H1 (cell line): ENCODE results near the gene CDPF1. TPM values are rescaled to one million over a fixed set of nuclear protein-coding genes. Genes with fewer than 3 reads are reported as not detected.

ENCODE experiments used
- BRCA1 ChIP-seq: IDR thresholded peaks from 2 replicates; pipeline ENCODE4 v1.6.1; 2012; ENCODE audit warnings: low read depth, low read length, improper control_type of control experiment
- HDAC2 ChIP-seq, 2 experiments: fragments of 300-600 bp in 1 of 2; sonication (generic) in 1 of 2; IDR thresholded peaks; 2 replicates each; pipeline ENCODE4 v1.6.1; 2011 to 2012; ENCODE audit warnings: low read depth in 2 of 2, low read length in 2 of 2, mild to moderate bottlenecking in 2 of 2, moderate library complexity in 2 of 2, borderline replicate concordance in 1 of 2, inconsistent platforms in 1 of 2
- POU5F1 ChIP-seq: IDR thresholded peaks from 2 replicates; pipeline ENCODE4 v1.6.1; 2011; ENCODE audit warnings: low read depth, mild to moderate bottlenecking, low read length, moderate library complexity
- polyA plus RNA-seq, 7 experiments: library from polyadenylated mRNA; depleted of rRNA in 3 of 7; stranded (reverse) in 5 of 7; unstranded in 2 of 7; fragments of >200 nt in 5 of 7; fragments of 200-250 nt in 2 of 7; gene quantifications; 1 replicate in 5 of 7; 2 replicates in 1 of 7; 4 replicates in 1 of 7; pipeline versions ENCODE4 v1.2.1 to v1.2.3, GENCODE V29; 2011 to 2013; ENCODE audit warnings: missing spikeins in 2 of 7, mixed read lengths in 2 of 7
- total RNA-seq: library from RNA; stranded (reverse); fragmentation: NEBNext Ultra II Directional; extraction: Animal tissue kit (Norgen Biotek cat#: 25700); gene quantifications from 2 replicates; pipeline ENCODE4 v1.2.1, GENCODE V29; 2021
- TF ChIP-seq, protein P1 (sequence below): fragments of 300-600 bp; sonication (generic); IDR thresholded peaks from 2 replicates; pipeline ENCODE4 v1.7.1; 2012; ENCODE audit warnings: low read length, moderate library complexity, mild to moderate bottlenecking, inconsistent platforms; ENCODE audit not compliant: insufficient replicate concordance

CDPF1 gene
- total and polyA plus RNA-seq, 2 of the 8 experiments (the other 6 are each of a cell fraction or from before 2014, with no cell fraction given), result 9.7 to 13.7 TPM

DNA sequence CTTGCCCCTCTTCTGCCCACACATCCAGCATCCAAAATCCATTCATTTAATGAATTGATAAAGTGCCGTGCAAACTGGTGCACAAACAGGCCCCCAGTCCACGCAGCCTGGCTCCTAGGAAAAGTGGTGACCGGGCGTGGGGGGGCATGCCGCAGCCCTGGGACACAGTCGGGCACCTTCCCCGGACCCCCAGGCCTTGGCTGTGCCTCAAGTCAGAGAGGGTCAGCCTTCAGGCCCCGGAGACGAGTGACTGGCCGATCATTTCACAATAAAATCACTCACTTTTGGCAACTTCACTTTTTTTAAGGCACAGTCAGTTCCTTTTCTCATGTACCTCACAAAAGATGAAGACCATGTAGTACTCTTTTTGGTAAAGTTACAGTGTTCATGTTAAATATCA is 8.0 kb downstream of the CDPF1 start (continued):
- TF ChIP-seq, protein P1, sequence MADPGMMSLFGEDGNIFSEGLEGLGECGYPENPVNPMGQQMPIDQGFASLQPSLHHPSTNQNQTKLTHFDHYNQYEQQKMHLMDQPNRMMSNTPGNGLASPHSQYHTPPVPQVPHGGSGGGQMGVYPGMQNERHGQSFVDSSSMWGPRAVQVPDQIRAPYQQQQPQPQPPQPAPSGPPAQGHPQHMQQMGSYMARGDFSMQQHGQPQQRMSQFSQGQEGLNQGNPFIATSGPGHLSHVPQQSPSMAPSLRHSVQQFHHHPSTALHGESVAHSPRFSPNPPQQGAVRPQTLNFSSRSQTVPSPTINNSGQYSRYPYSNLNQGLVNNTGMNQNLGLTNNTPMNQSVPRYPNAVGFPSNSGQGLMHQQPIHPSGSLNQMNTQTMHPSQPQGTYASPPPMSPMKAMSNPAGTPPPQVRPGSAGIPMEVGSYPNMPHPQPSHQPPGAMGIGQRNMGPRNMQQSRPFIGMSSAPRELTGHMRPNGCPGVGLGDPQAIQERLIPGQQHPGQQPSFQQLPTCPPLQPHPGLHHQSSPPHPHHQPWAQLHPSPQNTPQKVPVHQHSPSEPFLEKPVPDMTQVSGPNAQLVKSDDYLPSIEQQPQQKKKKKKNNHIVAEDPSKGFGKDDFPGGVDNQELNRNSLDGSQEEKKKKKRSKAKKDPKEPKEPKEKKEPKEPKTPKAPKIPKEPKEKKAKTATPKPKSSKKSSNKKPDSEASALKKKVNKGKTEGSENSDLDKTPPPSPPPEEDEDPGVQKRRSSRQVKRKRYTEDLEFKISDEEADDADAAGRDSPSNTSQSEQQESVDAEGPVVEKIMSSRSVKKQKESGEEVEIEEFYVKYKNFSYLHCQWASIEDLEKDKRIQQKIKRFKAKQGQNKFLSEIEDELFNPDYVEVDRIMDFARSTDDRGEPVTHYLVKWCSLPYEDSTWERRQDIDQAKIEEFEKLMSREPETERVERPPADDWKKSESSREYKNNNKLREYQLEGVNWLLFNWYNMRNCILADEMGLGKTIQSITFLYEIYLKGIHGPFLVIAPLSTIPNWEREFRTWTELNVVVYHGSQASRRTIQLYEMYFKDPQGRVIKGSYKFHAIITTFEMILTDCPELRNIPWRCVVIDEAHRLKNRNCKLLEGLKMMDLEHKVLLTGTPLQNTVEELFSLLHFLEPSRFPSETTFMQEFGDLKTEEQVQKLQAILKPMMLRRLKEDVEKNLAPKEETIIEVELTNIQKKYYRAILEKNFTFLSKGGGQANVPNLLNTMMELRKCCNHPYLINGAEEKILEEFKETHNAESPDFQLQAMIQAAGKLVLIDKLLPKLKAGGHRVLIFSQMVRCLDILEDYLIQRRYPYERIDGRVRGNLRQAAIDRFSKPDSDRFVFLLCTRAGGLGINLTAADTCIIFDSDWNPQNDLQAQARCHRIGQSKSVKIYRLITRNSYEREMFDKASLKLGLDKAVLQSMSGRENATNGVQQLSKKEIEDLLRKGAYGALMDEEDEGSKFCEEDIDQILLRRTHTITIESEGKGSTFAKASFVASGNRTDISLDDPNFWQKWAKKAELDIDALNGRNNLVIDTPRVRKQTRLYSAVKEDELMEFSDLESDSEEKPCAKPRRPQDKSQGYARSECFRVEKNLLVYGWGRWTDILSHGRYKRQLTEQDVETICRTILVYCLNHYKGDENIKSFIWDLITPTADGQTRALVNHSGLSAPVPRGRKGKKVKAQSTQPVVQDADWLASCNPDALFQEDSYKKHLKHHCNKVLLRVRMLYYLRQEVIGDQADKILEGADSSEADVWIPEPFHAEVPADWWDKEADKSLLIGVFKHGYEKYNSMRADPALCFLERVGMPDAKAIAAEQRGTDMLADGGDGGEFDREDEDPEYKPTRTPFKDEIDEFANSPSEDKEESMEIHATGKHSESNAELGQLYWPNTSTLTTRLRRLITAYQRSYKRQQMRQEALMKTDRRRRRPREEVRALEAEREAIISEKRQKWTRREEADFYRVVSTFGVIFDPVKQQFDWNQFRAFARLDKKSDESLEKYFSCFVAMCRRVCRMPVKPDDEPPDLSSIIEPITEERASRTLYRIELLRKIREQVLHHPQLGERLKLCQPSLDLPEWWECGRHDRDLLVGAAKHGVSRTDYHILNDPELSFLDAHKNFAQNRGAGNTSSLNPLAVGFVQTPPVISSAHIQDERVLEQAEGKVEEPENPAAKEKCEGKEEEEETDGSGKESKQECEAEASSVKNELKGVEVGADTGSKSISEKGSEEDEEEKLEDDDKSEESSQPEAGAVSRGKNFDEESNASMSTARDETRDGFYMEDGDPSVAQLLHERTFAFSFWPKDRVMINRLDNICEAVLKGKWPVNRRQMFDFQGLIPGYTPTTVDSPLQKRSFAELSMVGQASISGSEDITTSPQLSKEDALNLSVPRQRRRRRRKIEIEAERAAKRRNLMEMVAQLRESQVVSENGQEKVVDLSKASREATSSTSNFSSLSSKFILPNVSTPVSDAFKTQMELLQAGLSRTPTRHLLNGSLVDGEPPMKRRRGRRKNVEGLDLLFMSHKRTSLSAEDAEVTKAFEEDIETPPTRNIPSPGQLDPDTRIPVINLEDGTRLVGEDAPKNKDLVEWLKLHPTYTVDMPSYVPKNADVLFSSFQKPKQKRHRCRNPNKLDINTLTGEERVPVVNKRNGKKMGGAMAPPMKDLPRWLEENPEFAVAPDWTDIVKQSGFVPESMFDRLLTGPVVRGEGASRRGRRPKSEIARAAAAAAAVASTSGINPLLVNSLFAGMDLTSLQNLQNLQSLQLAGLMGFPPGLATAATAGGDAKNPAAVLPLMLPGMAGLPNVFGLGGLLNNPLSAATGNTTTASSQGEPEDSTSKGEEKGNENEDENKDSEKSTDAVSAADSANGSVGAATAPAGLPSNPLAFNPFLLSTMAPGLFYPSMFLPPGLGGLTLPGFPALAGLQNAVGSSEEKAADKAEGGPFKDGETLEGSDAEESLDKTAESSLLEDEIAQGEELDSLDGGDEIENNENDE, result no peak
- no peak for TF ChIP-seq BRCA1
- no peak for TF ChIP-seq HDAC2 (IDR thresholded peaks at IDR 0.05; ENCODE audit: borderline replicate concordance in 1 of 2, low read depth in 2 of 2, low read length in 2 of 2)
- no peak for TF ChIP-seq POU5F1
- TF ChIP-seq, all 59 proteins: peak for 0
